SH-SY5Y (cell line): ENCODE results near the gene KMT2E.

ENCODE experiments used
- GATA2 ChIP-seq: IDR thresholded peaks from 2 replicates; pipeline ENCODE4 v1.6.1; 2011; ENCODE audit warnings: mild to moderate bottlenecking, low read depth, low read length
- GATA3 ChIP-seq: IDR thresholded peaks from 2 replicates; pipeline ENCODE4 v1.6.1; 2011; ENCODE audit warnings: low read depth, mild to moderate bottlenecking, low read length, moderate library complexity

Gene KMT2E

DNA sequence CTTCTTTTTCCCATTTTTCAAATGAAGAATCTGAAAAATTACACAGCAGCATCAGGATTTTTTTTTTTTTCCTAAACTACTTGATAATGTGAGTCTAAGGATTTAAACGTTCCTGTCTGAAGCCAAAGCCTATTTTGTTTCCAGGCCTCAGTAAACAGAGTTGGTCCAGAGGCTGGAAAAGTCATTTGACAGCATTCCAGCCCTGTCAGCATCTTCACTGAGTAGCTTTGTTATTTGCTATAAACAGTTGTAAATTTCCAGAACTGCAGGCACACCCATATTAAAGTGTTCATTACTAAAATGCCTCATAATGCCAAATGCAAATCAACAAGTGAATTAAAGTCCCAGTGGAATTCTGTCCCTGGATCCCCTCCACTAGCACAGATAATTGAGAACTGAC lies 35.5 kb upstream of the KMT2E start:
- TF ChIP-seq GATA2, result no peak
- TF ChIP-seq GATA3, result no peak

DNA sequence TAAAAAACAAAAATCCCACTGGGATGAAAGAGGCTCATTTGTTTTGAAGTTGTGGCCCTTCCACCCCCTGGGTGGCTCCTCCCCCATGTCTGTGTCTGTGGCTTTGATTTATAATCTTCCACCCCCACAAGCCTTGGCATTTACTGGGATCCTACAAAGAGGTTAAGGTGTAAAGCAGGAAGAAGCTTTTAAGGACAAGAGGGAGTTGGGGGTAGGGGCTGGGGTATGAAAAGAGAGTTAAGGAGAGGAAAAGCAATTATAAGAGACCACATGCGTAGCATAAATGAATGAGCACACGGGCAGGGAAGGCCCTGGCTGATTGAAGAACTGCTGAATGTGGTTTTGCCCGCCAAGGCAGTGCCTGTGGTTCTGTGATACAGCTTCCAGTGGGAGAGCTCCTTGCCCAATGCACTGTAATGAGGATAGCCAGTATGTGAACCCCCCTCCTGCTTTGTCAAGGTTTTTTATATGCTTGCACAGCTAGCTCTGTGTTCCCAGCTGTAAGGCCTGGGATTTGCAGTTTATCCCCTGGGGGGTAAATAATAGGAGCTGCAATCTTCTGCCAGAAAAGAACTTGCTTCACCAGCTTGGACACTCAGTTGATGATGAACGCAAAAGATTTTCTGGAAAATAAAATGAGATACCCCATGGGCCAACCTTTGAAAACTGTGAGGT lies 34.7 kb upstream of the KMT2E start:
- TF ChIP-seq GATA3 (no peak), GATA2 (no peak)

DNA sequence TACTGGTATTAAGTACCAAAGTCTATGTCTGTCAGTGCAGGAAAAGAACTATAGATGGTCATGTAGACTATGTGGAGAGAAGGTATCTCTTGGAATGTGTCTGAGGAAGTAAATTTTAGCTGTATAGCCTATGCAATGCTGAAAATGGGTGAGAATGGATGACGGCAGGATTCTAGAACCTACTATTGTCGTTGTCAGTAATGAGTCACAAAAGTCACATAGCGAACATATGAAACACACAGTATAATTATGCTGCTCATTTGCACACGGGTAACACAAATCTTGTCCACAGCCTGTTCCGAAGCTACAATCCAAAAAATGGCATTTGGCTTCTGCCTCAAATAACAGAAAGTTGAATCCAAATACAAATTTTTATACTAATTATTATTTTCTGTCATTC lies 33.6 kb upstream of the KMT2E start:
- TF ChIP-seq GATA3, result no peak
- no peak for TF ChIP-seq GATA2

DNA sequence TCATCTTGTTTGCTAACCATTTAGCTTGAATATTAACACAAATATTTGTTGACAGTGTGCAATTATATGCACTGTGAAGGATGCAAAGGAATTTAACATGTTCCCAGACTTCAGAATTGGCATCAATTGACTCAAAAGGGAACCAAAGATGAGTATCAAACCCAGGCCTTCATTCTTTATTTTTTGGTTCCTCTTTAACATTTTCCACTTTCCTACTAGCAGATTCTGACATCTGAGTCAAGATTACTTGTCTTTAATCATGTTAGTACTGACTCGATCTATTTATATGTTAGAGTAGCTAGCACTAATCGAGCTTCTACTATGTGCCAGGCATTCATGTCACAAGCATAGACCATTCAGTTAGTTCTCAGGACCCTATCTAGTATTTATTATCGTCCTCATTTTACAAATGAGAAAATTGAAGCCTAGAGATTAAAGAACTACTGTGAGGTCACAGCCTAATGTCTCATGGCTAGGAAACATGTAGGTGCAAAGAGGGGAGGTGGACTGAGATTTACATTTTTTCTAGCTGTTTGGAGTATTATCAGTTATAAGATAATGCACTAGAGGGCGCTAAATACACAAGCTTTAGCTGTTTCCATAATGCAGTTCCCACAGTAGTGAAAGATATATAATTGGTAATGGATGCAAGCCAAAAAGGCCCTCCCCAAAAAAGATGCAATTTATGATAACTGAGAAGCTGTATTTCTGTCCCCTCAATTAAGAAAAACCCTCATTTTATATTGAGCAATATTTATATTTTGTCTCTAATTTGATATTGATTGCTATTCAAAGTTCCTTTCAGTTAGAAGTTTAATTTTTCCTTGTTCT lies 32.9 kb upstream of the KMT2E start:
- TF ChIP-seq GATA2 (peak; percentile 36; the same call in 1 of the 2 replicates), GATA3 (peak; percentile 78)

DNA sequence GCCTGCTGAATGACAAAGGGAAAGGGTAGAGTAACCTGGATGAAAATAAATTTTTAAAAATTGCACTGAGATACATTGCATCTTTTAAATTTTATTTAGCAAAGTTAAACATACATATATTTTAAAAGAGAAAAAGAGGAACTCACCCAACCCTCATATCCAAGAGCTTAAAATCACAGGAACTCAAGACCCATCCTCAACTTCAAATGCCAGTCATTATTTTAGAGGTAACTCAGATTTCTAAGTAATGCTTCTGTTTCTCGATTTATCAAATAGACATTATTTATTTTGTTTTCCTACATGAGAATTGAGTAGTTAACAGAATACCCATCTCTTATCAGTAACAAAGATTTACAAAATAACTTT lies 32.4 kb upstream of the KMT2E start:
- no peak; the same call in 1 of the 2 replicates for TF ChIP-seq GATA3
- TF ChIP-seq GATA2, result no peak

DNA sequence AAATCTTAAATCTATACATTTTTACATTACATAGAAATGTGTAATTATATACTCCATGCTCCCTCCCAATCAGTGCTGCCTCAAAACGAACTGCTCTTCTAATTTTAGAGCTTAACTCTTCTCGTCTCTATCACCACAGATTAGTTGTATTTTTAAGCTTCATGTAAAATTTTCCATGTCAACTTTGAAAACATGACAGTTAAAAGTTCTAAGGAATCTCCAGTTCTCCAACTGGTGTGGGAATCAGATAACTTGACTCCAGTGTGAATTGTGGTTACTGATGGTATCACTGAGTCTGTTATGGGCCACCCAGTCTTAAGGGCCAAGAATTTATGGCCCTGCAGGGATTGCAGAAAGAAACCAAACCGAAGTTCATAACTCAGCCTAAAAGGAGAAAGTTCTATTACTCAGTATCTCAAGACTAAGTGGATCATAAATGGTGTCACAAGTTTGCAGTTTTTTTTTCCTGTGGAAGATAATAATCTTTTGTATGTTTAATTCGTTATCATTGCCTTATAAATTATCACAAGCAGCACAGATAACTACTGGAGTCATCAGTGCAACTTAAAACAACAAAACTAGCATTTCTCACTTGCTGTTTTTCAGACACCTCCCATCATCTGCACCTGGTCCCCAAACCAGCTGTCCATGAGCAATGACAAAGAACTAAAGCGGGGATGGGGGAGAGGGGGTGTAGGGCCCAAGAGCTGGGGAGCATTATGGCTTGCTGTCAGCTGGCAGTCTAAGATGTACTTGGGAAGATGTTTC lies 31.5 kb upstream of the KMT2E start:
- TF ChIP-seq GATA3 (0 out of 2 replicates have a peak, but pooled peaks have one; percentile 28), GATA2 (peak; percentile 37; the same call in 1 of the 2 replicates)

DNA sequence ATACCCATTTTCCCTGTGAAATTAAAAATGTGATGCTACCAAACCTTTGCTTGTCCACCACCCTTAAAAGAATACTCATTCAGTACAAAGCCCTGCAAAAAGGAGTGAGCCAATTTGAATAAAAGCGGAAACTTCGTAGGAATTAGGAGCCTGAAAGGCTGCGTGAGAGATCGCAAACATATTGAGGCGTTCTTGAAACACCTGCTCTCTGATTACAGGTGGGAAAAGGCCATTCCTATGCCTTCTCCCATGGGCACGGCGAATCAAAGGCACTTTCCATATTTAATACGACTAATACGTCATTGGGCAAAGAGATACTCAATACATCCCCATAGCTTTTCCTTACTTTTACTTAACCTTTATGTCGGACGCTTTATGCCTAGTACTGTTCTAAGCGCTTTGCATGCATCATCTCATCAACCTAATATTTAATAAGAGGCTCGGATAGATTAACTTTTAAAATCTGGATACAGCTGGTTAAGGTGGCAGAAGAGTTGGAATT lies 30.9 kb upstream of the KMT2E start:
- TF ChIP-seq GATA3, result no peak
- TF ChIP-seq GATA2, result no peak

DNA sequence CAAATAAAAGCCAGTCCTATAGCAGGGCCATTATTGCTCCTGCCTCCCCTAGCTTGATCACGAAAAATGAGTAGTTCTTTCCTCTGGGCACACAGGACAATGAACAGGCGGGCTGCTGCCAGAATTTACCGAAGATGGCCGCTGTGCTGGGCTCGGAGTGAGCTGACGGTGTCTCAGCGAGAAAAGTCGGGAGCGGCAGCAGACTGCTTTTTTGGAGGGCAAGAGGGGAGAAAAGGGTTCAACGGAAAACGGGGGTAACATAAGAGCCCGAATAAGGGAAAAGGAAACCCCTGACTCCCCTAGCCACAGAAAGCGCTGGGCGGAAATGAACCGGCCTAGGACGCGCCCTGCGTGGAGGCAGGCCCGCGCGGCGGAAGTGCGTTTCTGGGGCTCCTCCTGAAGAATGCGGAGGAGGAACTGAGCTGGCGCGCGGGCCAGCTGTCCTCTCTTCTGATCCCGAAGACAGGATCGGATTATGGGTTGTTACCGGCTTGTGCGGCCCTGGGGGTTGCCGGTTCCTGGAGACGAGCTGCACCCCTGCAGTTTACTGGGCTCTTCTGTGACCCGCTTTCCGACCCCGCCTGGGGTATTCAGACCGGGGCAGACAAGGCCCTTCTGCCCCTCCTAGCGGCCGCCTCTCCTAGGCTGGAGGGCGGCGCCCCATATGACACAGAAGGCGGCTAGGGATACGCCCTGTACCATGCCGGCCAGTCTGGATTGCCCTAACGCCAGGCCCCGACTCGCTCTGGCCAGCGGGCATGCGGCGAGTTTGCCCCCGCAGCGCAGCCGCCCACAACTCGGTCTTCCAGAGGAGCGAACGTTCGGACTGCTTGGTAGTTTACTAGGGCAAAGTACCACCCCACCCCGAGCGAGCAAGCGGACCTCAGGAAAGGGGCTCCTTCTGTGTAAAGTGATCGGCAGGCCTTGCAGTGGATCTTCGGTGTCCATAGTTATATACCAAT lies 30.1 kb upstream of the KMT2E start:
- TF ChIP-seq GATA3 (no peak), GATA2 (no peak)

DNA sequence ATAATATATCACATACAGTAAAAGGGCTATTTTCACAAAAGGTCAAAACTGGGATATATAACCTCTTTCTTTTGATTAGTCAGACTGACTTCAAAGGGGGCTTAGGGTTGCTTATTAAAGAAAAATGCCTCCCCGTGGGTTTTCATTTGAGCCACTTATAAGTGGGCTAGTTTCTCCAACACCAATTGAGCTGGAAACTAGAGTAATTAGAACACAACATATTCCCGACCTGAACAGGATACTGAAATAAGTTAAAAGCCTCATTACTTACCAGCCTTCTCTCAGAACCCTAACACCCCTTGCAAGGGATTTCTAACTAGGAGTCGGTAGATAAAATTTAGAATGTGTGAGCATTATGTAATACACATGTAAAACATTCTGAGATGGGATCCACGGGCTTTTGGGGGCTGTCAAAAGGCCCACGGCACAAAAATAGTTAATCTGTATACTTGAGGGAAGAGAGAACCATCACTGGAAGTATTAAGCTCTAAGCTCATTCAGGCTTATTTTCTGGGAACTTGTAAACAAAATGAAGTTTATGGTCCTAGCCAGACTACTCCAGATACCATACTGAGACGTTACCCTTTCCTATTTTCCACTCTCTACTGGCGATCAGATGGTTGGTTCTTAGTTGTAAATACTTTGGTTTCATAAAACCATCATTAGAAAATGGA lies 29.3 kb upstream of the KMT2E start:
- TF ChIP-seq GATA3, result no peak

DNA sequence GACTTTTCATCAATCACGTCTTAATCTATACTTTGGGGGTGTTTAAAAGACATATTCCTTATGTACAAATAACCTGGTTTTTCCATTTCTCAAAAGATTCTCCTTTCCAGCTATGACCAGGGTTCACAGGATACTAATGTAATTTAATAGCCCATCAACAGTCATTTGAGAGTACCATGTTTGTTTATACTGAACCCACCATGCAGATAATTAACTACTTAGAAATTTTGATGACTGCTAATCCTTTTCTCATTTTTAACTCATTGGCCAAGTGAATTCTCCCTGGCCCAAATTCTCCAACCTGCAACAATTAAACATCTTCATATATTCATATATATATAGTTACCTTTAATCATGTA lies 28.8 kb upstream of the KMT2E start:
- TF ChIP-seq GATA3, result no peak
- no peak for TF ChIP-seq GATA2

DNA sequence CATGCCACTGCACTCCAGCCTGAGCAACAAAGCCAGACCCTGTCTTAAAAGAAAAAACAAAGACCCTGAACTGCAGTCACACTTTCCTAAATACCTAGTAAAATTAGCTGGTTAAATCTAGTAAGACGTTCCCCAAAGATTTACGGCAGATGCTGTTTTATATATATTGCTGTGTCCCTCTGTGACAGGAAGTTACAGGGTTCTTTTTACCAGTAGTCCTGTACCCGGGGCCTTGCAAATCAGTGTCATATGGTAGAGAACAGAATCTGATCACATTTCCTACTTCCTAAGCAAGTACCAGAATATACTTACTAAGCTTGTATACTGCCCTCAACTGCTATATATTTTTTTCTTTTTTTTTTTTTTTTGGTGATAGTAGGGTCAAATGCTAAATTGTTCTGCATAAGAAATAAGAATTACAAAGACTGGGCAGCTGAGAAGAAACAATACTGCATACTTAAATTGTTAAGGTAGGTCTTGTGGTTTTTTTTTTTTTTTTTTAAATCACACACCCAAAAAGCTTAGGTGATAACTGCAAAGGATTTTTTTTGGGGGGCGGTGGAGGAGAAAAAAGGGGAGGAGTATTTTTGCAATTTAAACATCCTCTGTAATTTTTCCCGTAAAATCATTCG lies 27.3 kb upstream of the KMT2E start:
- TF ChIP-seq GATA2, result no peak
- no peak for TF ChIP-seq GATA3

DNA sequence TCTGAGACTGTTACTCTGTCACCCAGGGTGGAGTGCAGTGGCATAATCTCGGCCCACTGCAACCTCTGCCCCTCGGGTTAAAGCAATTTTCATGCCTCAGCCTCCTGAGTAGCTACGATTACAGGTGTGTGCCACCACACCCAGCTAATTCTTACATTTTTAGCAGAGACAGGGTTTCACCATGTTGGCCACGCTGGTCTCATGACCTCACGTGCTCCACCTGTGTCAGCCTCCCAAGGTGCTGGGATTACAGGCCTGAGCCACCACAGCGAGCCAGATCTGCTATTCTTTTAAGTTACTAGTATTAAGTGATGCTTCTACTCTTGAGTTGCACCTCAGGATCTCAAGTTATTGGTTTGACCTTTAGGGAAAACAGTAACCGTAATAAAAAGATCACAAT lies 23.0 kb upstream of the KMT2E start:
- TF ChIP-seq GATA2, result no peak
- TF ChIP-seq GATA3, result no peak

DNA sequence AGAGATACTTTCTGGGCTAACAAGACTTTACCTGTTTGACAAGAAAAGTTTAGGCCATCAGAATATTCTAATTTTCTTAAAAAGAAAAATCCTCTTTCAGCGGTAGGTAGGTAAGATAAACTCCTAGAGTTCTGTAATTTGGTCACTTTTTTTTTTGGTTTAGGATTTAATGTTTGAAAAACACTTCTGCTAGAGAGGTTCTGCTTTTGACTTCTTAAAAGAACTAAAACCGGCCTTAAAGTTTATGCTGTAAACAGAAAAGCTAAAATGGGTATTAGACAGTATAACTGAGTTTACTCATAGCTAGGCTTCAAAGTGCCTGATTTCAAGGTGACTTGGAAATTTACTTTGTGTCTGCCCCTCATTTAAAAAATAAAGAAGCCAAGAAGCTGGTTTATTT lies 21.7 kb upstream of the KMT2E start:
- TF ChIP-seq GATA2 (no peak), GATA3 (no peak)
